H9 (cell line): ENCODE results near the gene ACACB. TPM values are rescaled to one million over a fixed set of nuclear protein-coding genes. Genes with fewer than 3 reads are reported as not detected.

ENCODE experiments used
- DNase-seq: peaks from one replicate; pipeline ENCODE4 v3.0.0-alpha.2; 2017
- H2AFZ ChIP-seq: one replicate; pipeline ENCODE4 v1.6.1; 2013; ENCODE audit warnings: mild to moderate bottlenecking, low read length, control low read depth, moderate library complexity
- H2AK5ac ChIP-seq: 2 replicates; pipeline ENCODE4 v1.6.1; 2013; ENCODE audit warnings: low read length, control low read depth, mixed read lengths; ENCODE audit not compliant: insufficient read length
- H2BK120ac ChIP-seq: one replicate; pipeline ENCODE4 v1.6.1; 2013; ENCODE audit warnings: low read depth, mild to moderate bottlenecking, low read length, control low read depth, inconsistent platforms; ENCODE audit not compliant: poor library complexity, severe bottlenecking
- H2BK12ac ChIP-seq: 2 replicates; pipeline ENCODE4 v1.6.1; 2013; ENCODE audit warnings: low read length, control low read depth, mixed read lengths, low read depth; ENCODE audit not compliant: insufficient read length
- H2BK15ac ChIP-seq: 2 replicates; pipeline ENCODE4 v1.6.1; 2013; ENCODE audit warnings: low read depth, low read length, control low read depth
- H2BK20ac ChIP-seq: one replicate; pipeline ENCODE4 v1.6.1; 2013; ENCODE audit warnings: low read depth, mild to moderate bottlenecking, low read length, control low read depth, inconsistent platforms; ENCODE audit not compliant: poor library complexity, severe bottlenecking
- H2BK5ac ChIP-seq: 2 replicates; pipeline ENCODE4 v1.6.1; 2013; ENCODE audit warnings: low read length, control low read depth, mixed read lengths; ENCODE audit not compliant: insufficient read length
- H3K14ac ChIP-seq: 2 replicates; pipeline ENCODE4 v1.6.1; 2013; ENCODE audit warnings: low read length, control low read depth; ENCODE audit not compliant: insufficient read depth
- H3K18ac ChIP-seq: 2 replicates; pipeline ENCODE4 v1.6.1; 2013; ENCODE audit warnings: low read depth, mild to moderate bottlenecking, mixed read lengths, low read length, control low read depth; ENCODE audit not compliant: insufficient read length
- H3K23ac ChIP-seq: 2 replicates; pipeline ENCODE4 v1.6.1; 2013; ENCODE audit warnings: low read length, control low read depth, mixed read lengths, low read depth; ENCODE audit not compliant: insufficient read length
- H3K23me2 ChIP-seq: 2 replicates; pipeline ENCODE4 v1.6.1; 2013; ENCODE audit warnings: low read depth, mild to moderate bottlenecking, mixed read lengths, low read length, control low read depth; ENCODE audit not compliant: insufficient read length, poor library complexity, severe bottlenecking
- H3K27ac ChIP-seq: 2 replicates; pipeline ENCODE4 v1.5.1; 2013; ENCODE audit warnings: low read length, control low read depth, mixed read lengths, low read depth; ENCODE audit not compliant: insufficient read length
- H3K27me3 ChIP-seq: 2 replicates; pipeline ENCODE4 v1.6.1; 2013; ENCODE audit warnings: low read length, control low read depth, inconsistent platforms; ENCODE audit not compliant: insufficient read depth
- H3K4ac ChIP-seq: 2 replicates; pipeline ENCODE4 v1.6.1; 2013; ENCODE audit warnings: low read depth, mild to moderate bottlenecking, control low read depth, inconsistent platforms, low read length, moderate library complexity
- H3K4me1 ChIP-seq: 2 replicates; pipeline ENCODE4 v1.6.1; 2013; ENCODE audit warnings: low read length, control low read depth, inconsistent platforms; ENCODE audit not compliant: insufficient read depth
- H3K4me2 ChIP-seq: 2 replicates; pipeline ENCODE4 v1.6.1; 2013; ENCODE audit warnings: low read length, control low read depth, mixed read lengths; ENCODE audit not compliant: insufficient read length, insufficient read depth
- H3K56ac ChIP-seq: 2 replicates; pipeline ENCODE4 v1.6.1; 2013; ENCODE audit warnings: low read depth, mild to moderate bottlenecking, mixed read lengths, low read length, control low read depth; ENCODE audit not compliant: insufficient read length
- H3K79me1 ChIP-seq: 2 replicates; pipeline ENCODE4 v1.6.1; 2013; ENCODE audit warnings: low read depth, mild to moderate bottlenecking, moderate library complexity, low read length, control low read depth, inconsistent platforms; ENCODE audit not compliant: insufficient read depth, poor library complexity, severe bottlenecking
- H3K79me2 ChIP-seq: 2 replicates; pipeline ENCODE4 v1.6.1; 2013; ENCODE audit warnings: low read length, control low read depth, inconsistent platforms; ENCODE audit not compliant: insufficient read depth
- H3K9ac ChIP-seq: 2 replicates; pipeline ENCODE4 v1.6.1; 2013; ENCODE audit warnings: low read length, control low read depth, mixed read lengths; ENCODE audit not compliant: insufficient read length; ENCODE audit errors: extremely low read depth
- H3K9me3 ChIP-seq: one replicate; pipeline ENCODE4 v1.6.1; 2013; ENCODE audit warnings: low read depth, low read length, inconsistent platforms; ENCODE audit not compliant: control insufficient read depth
- H3T11ph ChIP-seq: one replicate; pipeline ENCODE4 v1.6.1; 2013; ENCODE audit warnings: mild to moderate bottlenecking, low read length, control low read depth, inconsistent platforms
- H4K20me1 ChIP-seq: one replicate; pipeline ENCODE4 v1.6.1; 2013; ENCODE audit not compliant: control insufficient read depth, insufficient read length, insufficient read depth
- H4K5ac ChIP-seq: 2 replicates; pipeline ENCODE4 v1.6.1; 2013; ENCODE audit warnings: low read depth, mild to moderate bottlenecking, mixed read lengths, low read length, control low read depth; ENCODE audit not compliant: insufficient read length
- H4K8ac ChIP-seq: replicated peaks from 2 replicates; pipeline ENCODE4 v1.6.1; 2013; ENCODE audit warnings: low read length, control low read depth, mixed read lengths, low read depth; ENCODE audit not compliant: insufficient read length
- H4K91ac ChIP-seq: 2 replicates; pipeline ENCODE4 v1.6.1; 2013; ENCODE audit warnings: low read depth, mild to moderate bottlenecking, moderate library complexity, mixed read lengths, low read length, control low read depth; ENCODE audit not compliant: insufficient read length
- H3K27ac Mint-ChIP-seq, 3 experiments: 2 replicates in 2 of 3; 3 replicates in 1 of 3; pipeline ENCODE4 v1.8.0; 2020 to 2021; ENCODE audit warnings: mixed read lengths in 3 of 3, mild to moderate bottlenecking in 1 of 3, moderate library complexity in 1 of 3
- H3K27me3 Mint-ChIP-seq: 2 replicates; pipeline ENCODE4 v1.8.0; 2021; ENCODE audit warnings: low read depth, mild to moderate bottlenecking, moderate library complexity, mixed read lengths
- H3K36me3 Mint-ChIP-seq, 3 experiments: 2 replicates in 2 of 3; 3 replicates in 1 of 3; pipeline ENCODE4 v1.8.0; 2020 to 2021; ENCODE audit warnings: low read depth in 3 of 3, mixed read lengths in 3 of 3; ENCODE audit not compliant: insufficient read depth in 1 of 3
- H3K4me1 Mint-ChIP-seq, 2 experiments: 2 replicates each; pipeline ENCODE4 v1.8.0; 2020; ENCODE audit warnings: mixed read lengths in 2 of 2
- H3K4me3 Mint-ChIP-seq, 2 experiments: 2 replicates in 1 of 2; 3 replicates in 1 of 2; pipeline ENCODE4 v1.8.0; 2020 to 2021; ENCODE audit warnings: mild to moderate bottlenecking in 2 of 2, mixed read lengths in 2 of 2, moderate library complexity in 1 of 2
- H3K9me3 Mint-ChIP-seq, 2 experiments: 2 replicates in 1 of 2; 3 replicates in 1 of 2; pipeline ENCODE4 v1.8.0; 2020; ENCODE audit warnings: mild to moderate bottlenecking in 2 of 2, mixed read lengths in 2 of 2, moderate library complexity in 1 of 2
- CTCF ChIP-seq: fragments of 200-600 bp; sonication (generic); conservative IDR thresholded peaks from 3 replicates; pipeline ENCODE4 v1.8.0; 2021; ENCODE audit warnings: antibody characterized with exemption, mild to moderate bottlenecking
- WGBS: extraction: QIAGEN DNeasy Blood & Tissue Kit; methylation state at CpG from one replicate; pipeline ENCODE4 v1.1.7; 2013; ENCODE audit warnings: missing lambda C conversion rate, low lambda C conversion rate, mixed read lengths; ENCODE audit not compliant: insufficient read length; ENCODE audit errors: extremely low coverage; 5-methylcytosine and 5-hydroxymethylcytosine counted together
- total RNA-seq: library from RNA; stranded (reverse); gene quantifications from 2 replicates; pipeline ENCODE4 v1.2.1, GENCODE V29; 2021

ACACB gene
- total RNA-seq, 1 experiment from 2014 or later, result 14.2 TPM

GRCh38 chr12:109186993-109187653 is 70.7 kb downstream of the ACACB start:
- Histone ChIP-seq H3K27me3 (no peaks in the 10 kb centered on the region), H3K18ac (no peak overlapping the region)
- no peak overlapping the region for H3K27ac Mint-ChIP-seq

More at GRCh38 chr12:109186993-109187653, 70.7 kb downstream of the ACACB start:
- Histone ChIP-seq H3T11ph (no peak overlapping the region), H2AFZ (no peak overlapping the region), H3K79me2 (no peaks in the 10 kb centered on the region), H2BK20ac (no peak overlapping the region), H4K8ac (no peak overlapping the region), H3K4me2 (no peak overlapping the region), H3K14ac (no peak overlapping the region), H3K79me1 (no peaks in the 10 kb centered on the region), H2AK5ac (no peak overlapping the region), H3K23me2 (no peaks in the 10 kb centered on the region), H2BK12ac (no peak overlapping the region), H3K4ac (no peak overlapping the region), H3K9ac (no peak overlapping the region), H4K20me1 (no peaks in the 10 kb centered on the region), H3K56ac (no peak overlapping the region), H2BK5ac (no peak overlapping the region), H3K27ac (no peak overlapping the region), H2BK15ac (no peak overlapping the region), H4K91ac (no peak overlapping the region), H4K5ac (no peak overlapping the region), H3K23ac (no peak overlapping the region), H2BK120ac (no peak overlapping the region), H3K9me3 (no peaks in the 10 kb centered on the region), H3K4me1 (no peaks in the 10 kb centered on the region)
- no peak for TF ChIP-seq CTCF
- H3K4me1 Mint-ChIP-seq, result peaks cover 0 to 6% of the 10 kb centered on the region in 2 experiments; a peak in 1 of 4 replicates
- no peaks in the 10 kb centered on the region for H3K9me3 Mint-ChIP-seq
- H3K36me3 Mint-ChIP-seq, result peaks cover under 1 to 29% (median 15%) of the 10 kb centered on the region in 3 experiments; a peak in 6 of 7 replicates
- no peak for DNase-seq
- no peak overlapping the region for H3K4me3 Mint-ChIP-seq
- H3K27me3 Mint-ChIP-seq, result no peaks in the 10 kb centered on the region
- 100% methylated on average over 1 of the region's 10 CpGs for WGBS
